Activated CD4-positive, alpha-beta T cell treated with anti-CD3 and anti-CD28 coated beads, Interleukin-2, amount 50 U/mL, for 16 hours (primary cell): Measurements from ENCODE around the gene MMP24.

Experiments
- DNase-seq: peaks from one replicate; pipeline ENCODE4 v3.0.0-alpha.2; 2020

The MMP24 gene

GRCh38 chr20:35316086-35316485 lies 89.6 kb downstream of the MMP24 start:
- no peak for DNase-seq

GRCh38 chr20:35317416-35318210 lies 91.1 kb downstream of the MMP24 start:
- no peak for DNase-seq

GRCh38 chr20:35318502-35319157 lies 92.1 kb downstream of the MMP24 start:
- no peak for DNase-seq

GRCh38 chr20:35319192-35319870 lies 92.8 kb downstream of the MMP24 start:
- no peak for DNase-seq

GRCh38 chr20:35319871-35320197 lies 93.3 kb downstream of the MMP24 start:
- DNase-seq: no peak

GRCh38 chr20:35320396-35321126 lies 94.1 kb downstream of the MMP24 start:
- no peak for DNase-seq

- no peak for DNase-seq
Observed at GRCh38 chr20:35325401-35325800, 98.9 kb downstream of the MMP24 start.

- DNase-seq: no peak
Observed at GRCh38 chr20:35326021-35326739, 99.7 kb downstream of the MMP24 start.
